Keratinocyte (primary cell): ENCODE measurements around the gene SCYGR8. TPM values are rescaled to one million over a fixed set of nuclear protein-coding genes. Genes with fewer than 3 reads are reported as not detected.
"Not testable (repeated sequence)": the region's sequence is repeated elsewhere in the genome, so short reads cannot be mapped to it uniquely, and the experiment has no call there.

Experiments
- DNase-seq: peaks from one replicate; pipeline ENCODE4 v3.0.0-alpha.2; 2011; ENCODE audit warnings: low read depth, missing footprints, low spot score
- FAIRE-seq: peaks from 2 replicates; lab custom pipeline; 2011; peaks lifted over from hg19 to GRCh38; lab: Jason Lieb, UNC
- H2AFZ ChIP-seq: 2 replicates; pipeline ENCODE4 v1.6.0; 2012; ENCODE audit warnings: low read length, control low read depth, inconsistent platforms; ENCODE audit not compliant: control insufficient read depth
- H3K27ac ChIP-seq: 2 replicates; pipeline ENCODE4 v1.5.1; 2011; ENCODE audit warnings: low read length; ENCODE audit not compliant: control insufficient read depth, insufficient read depth
- H3K27me3 ChIP-seq: 3 replicates; pipeline ENCODE4 v1.6.0; 2011; ENCODE audit warnings: low read length; ENCODE audit not compliant: control insufficient read depth, insufficient read depth; ENCODE audit errors: extremely low read depth
- H3K36me3 ChIP-seq, 2 experiments: 2 replicates in 1 of 2; 3 replicates in 1 of 2; pipeline ENCODE4 v1.5.1; 2011; ENCODE audit warnings: low read length in 2 of 2, mild to moderate bottlenecking in 1 of 2; ENCODE audit not compliant: control insufficient read depth in 2 of 2, insufficient read depth in 2 of 2; ENCODE audit errors: extremely low read depth in 1 of 2
- H3K4me1 ChIP-seq: 3 replicates; pipeline ENCODE4 v1.5.1; 2011; ENCODE audit warnings: low read length; ENCODE audit not compliant: control insufficient read depth, insufficient read depth; ENCODE audit errors: extremely low read depth
- H3K4me2 ChIP-seq: 3 replicates; pipeline ENCODE4 v1.6.0; 2011; ENCODE audit warnings: low read depth, low read length; ENCODE audit not compliant: control insufficient read depth, insufficient read depth; ENCODE audit errors: extremely low read depth
- H3K4me3 ChIP-seq, 3 experiments: fragments of 200-600 bp in 1 of 3; sonication (generic) in 1 of 3; 2 replicates in 2 of 3; 3 replicates in 1 of 3; pipeline ENCODE4 v1.5.1; 2011 to 2016; ENCODE audit warnings: low read length in 3 of 3, mild to moderate bottlenecking in 3 of 3, control low read depth in 2 of 3, inconsistent platforms in 1 of 3, low read depth in 1 of 3, mixed read lengths in 1 of 3, mixed run types in 1 of 3, moderate library complexity in 1 of 3; ENCODE audit not compliant: control insufficient read depth in 2 of 3, insufficient read depth in 2 of 3; ENCODE audit errors: extremely low read depth in 1 of 3
- H3K79me2 ChIP-seq: 2 replicates; pipeline ENCODE4 v1.6.0; 2012; ENCODE audit warnings: low read length; ENCODE audit not compliant: control insufficient read depth, insufficient read depth
- H3K9ac ChIP-seq: 3 replicates; pipeline ENCODE4 v1.6.0; 2011; ENCODE audit warnings: low read length; ENCODE audit not compliant: control insufficient read depth, insufficient read depth; ENCODE audit errors: extremely low read depth
- H3K9me1 ChIP-seq: 3 replicates; pipeline ENCODE4 v1.6.0; 2011; ENCODE audit warnings: low read length; ENCODE audit not compliant: control insufficient read depth, insufficient read depth; ENCODE audit errors: extremely low read depth
- H3K9me3 ChIP-seq: 2 replicates; pipeline ENCODE4 v1.5.1; 2012; ENCODE audit warnings: low read depth, low read length; ENCODE audit not compliant: control insufficient read depth
- H4K20me1 ChIP-seq: 3 replicates; pipeline ENCODE4 v1.6.0; 2011; ENCODE audit warnings: low read length; ENCODE audit not compliant: control insufficient read depth, insufficient read depth; ENCODE audit errors: extremely low read depth
- EZH2 ChIP-seq: IDR thresholded peaks from one replicate; pipeline ENCODE4 v1.6.1; 2012; ENCODE audit warnings: inconsistent platforms, mild to moderate bottlenecking, low read length, moderate library complexity
- dilution Hi-C: fragments of 300-500 bp; cut with MboI; formaldehyde crosslinking; loops from one replicate; pipeline ENCODE4 v1.7.0; 2020; ENCODE audit warnings: low sequenced_read_pairs; ENCODE audit not compliant: extremely low pct_ligation_motif_present
- polyA plus RNA-seq, 5 experiments: library from polyadenylated mRNA; depleted of rRNA in 3 of 5; stranded (reverse) in 3 of 5; stranded (forward) in 1 of 5; unstranded in 1 of 5; fragments of >200 nt; gene quantifications; 1 replicate in 1 of 5; 2 replicates in 3 of 5; 3 replicates in 1 of 5; pipeline versions ENCODE4 v1.2.1 to v1.2.3, GENCODE V29; 2011 to 2012; ENCODE audit warnings: missing spikeins in 2 of 5, low read depth in 1 of 5, low replicate concordance in 1 of 5
- TF ChIP-seq, protein P1 (sequence below), 3 experiments: IDR thresholded peaks in 1 of 3; conservative IDR thresholded peaks in 1 of 3; optimal IDR thresholded peaks in 1 of 3; 2 replicates in 2 of 3; 3 replicates in 1 of 3; pipeline versions ENCODE3 to v1.5.1; 2011; ENCODE audit warnings: low read length in 3 of 3, mild to moderate bottlenecking in 3 of 3, moderate library complexity in 2 of 3, control low read depth in 1 of 3, inconsistent platforms in 1 of 3; ENCODE audit not compliant: insufficient read depth in 2 of 3; ENCODE audit errors: extremely low read depth in 1 of 3

The SCYGR8 gene
- polyA plus RNA-seq, 1 donor (not counting 4 experiments of a cell fraction or from before 2014, with no cell fraction given): not detected

DNA sequence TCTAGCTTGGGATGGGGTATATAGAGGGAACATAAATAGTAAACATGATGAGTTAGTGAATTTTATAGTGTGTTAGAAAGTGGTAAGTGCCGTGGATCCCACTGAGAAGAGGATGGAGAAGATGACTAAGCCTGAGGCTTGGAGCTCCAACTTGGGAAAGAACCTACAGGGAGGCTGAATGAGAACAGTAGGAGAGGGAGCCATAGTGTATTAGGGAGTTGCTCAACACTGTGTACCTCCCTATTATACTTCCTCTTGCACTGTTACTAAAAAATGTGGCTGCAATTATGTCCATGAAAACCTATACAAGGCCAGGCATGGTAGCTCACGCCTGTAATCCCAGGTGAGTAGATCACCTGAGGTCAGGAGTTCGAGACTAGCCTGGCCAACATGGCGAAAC lies 25.0 kb upstream of the SCYGR8 start:
- no peaks in the 10 kb centered on the region for H4K20me1 ChIP-seq
- no peak overlapping the region for H3K4me3 ChIP-seq
- no peaks in the 10 kb centered on the region for H3K9me3 ChIP-seq
- no peak overlapping the region for H2AFZ ChIP-seq
- dilution Hi-C loops: no loop called here
- H3K27ac ChIP-seq: no peak overlapping the region
- H3K9me1 ChIP-seq: no peaks in the 10 kb centered on the region
- H3K9ac ChIP-seq: no peak overlapping the region
- FAIRE-seq: no peak
- H3K4me2 ChIP-seq: no peak overlapping the region
- H3K36me3 ChIP-seq: no peaks in the 10 kb centered on the region
- no peaks in the 10 kb centered on the region for H3K27me3 ChIP-seq
- TF ChIP-seq, protein P1, sequence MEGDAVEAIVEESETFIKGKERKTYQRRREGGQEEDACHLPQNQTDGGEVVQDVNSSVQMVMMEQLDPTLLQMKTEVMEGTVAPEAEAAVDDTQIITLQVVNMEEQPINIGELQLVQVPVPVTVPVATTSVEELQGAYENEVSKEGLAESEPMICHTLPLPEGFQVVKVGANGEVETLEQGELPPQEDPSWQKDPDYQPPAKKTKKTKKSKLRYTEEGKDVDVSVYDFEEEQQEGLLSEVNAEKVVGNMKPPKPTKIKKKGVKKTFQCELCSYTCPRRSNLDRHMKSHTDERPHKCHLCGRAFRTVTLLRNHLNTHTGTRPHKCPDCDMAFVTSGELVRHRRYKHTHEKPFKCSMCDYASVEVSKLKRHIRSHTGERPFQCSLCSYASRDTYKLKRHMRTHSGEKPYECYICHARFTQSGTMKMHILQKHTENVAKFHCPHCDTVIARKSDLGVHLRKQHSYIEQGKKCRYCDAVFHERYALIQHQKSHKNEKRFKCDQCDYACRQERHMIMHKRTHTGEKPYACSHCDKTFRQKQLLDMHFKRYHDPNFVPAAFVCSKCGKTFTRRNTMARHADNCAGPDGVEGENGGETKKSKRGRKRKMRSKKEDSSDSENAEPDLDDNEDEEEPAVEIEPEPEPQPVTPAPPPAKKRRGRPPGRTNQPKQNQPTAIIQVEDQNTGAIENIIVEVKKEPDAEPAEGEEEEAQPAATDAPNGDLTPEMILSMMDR (optimal IDR thresholded peaks at IDR 0.05 in 1 of 3, IDR thresholded peaks at IDR 0.05 in 1 of 3, conservative IDR thresholded peaks at IDR 0.05 in 1 of 3; ENCODE audit: extremely low read depth in 1 of 3, insufficient read depth in 2 of 3, low read length in 3 of 3): no peak
- no peak for TF ChIP-seq EZH2
- no peaks in the 10 kb centered on the region for H3K4me1 ChIP-seq
- H3K79me2 ChIP-seq: no peaks in the 10 kb centered on the region
- no peak for DNase-seq

DNA sequence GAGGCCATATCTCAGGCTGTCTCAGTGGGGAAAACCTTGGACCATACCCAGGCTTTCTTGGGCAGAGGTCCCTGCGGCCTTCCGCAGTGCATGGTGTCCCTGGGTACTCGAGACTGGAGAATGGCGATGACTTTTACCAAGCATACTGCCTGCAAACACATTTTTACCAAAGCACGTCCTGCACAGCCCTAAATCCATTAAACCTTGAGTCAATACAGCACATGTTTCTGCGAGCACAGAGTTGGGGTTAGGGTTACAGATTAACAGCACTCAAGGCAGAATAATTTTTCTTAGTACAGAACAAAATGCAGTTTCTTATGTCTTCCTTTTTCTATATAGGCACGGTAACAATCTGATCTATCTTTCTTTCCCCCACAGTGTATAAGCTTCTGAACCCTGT lies 22.9 kb upstream of the SCYGR8 start:
- dilution Hi-C loops, H3K27ac ChIP-seq: not testable (repeated sequence)

DNA sequence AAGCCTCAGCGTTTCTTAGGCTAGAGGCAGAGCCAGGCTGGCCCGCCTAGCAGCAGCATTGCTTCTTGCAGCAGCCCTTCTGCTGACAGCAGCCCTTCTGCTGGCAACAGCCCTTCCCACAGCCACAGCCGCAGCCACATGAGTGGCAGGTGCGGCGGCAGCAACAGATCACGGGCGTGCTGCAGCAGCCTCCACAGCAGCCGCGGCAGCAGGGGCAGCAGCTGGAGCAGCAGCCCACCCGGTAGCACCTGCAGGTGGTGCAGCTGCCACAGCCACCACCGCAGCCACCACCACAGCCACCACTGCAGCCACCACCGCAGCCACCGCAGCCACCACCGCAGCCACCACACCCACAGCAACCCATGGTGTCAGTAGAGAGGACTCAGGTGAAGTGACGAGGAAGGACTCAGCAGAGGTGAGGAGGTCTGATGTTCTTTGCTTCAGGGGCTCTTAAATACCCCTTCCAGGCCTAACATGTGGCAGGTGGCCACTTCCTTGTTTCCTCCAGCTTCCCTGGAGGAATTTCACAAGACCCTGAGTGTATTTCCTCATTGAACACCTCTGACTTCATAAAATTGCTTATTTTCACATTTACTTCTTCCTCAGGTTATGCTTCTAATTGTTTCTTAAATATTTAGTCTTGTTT lies 21.2 kb upstream of the SCYGR8 start, which contains the start of gene SCYGR6:
SCYGR6 (minus strand) TSS at position 364 of the 646 bp plus-strand sequence; CDS start at position 364, 0 bp downstream.
- H3K36me3 ChIP-seq: no peaks in the 10 kb centered on the region
- dilution Hi-C loops: no loop called here
- no peaks in the 10 kb centered on the region for H3K9me1 ChIP-seq
- H4K20me1 ChIP-seq: no peaks in the 10 kb centered on the region
- no peak for TF ChIP-seq EZH2
- TF ChIP-seq, protein P1 (optimal IDR thresholded peaks at IDR 0.05 in 1 of 3, IDR thresholded peaks at IDR 0.05 in 1 of 3, conservative IDR thresholded peaks at IDR 0.05 in 1 of 3; ENCODE audit: extremely low read depth in 1 of 3, insufficient read depth in 2 of 3, low read length in 3 of 3): no peak
- no peak within 1 kb of the TSS for H3K27ac ChIP-seq
- FAIRE-seq (no peak), DNase-seq (no peak)
- no peaks in the 10 kb centered on the region for H3K27me3 ChIP-seq
- no peaks in the 10 kb centered on the region for H3K79me2 ChIP-seq
- no peak within 1 kb of the TSS for H2AFZ ChIP-seq
- no peaks in the 10 kb centered on the region for H3K4me1 ChIP-seq
- H3K4me3 ChIP-seq: no peak within 1 kb of the TSS
- H3K9me3 ChIP-seq: no peaks in the 10 kb centered on the region
- no peak within 1 kb of the TSS for H3K9ac ChIP-seq
- no peak within 1 kb of the TSS for H3K4me2 ChIP-seq

More for the DNA sequence above, 22.9 kb upstream of the SCYGR8 start:
- not testable (repeated sequence) for H3K9me3 ChIP-seq, H4K20me1 ChIP-seq, H3K4me3 ChIP-seq, H3K36me3 ChIP-seq, DNase-seq, H3K4me2 ChIP-seq, FAIRE-seq, H2AFZ ChIP-seq, H3K79me2 ChIP-seq, H3K4me1 ChIP-seq, H3K27me3 ChIP-seq, H3K9ac ChIP-seq, H3K9me1 ChIP-seq
